Progenitor cell of endocrine pancreas (in vitro differentiated cells): Measurements from ENCODE around the gene PEX14. TPM values are rescaled to one million over a fixed set of nuclear protein-coding genes. Genes with fewer than 3 reads are reported as not detected.

Experiments
- DNase-seq: peaks from one replicate; pipeline ENCODE4 v3.0.0; 2021; ENCODE audit warnings: low spot score; ENCODE audit not compliant: unreplicated experiment
- H3K27ac Mint-ChIP-seq: 2 replicates; pipeline ENCODE4 v1.8.0; 2021; ENCODE audit warnings: mild to moderate bottlenecking, moderate library complexity, mixed read lengths
- H3K27me3 Mint-ChIP-seq: 2 replicates; pipeline ENCODE4 v1.8.0; 2021; ENCODE audit warnings: mixed read lengths
- H3K36me3 Mint-ChIP-seq: 2 replicates; pipeline ENCODE4 v1.8.0; 2022; ENCODE audit warnings: mixed read lengths; ENCODE audit not compliant: insufficient read depth
- H3K4me1 Mint-ChIP-seq: 2 replicates; pipeline ENCODE4 v1.8.0; 2021; ENCODE audit warnings: low read depth, mixed read lengths
- H3K4me3 Mint-ChIP-seq: 2 replicates; pipeline ENCODE4 v1.8.0; 2021; ENCODE audit warnings: low read depth, mild to moderate bottlenecking, moderate library complexity, mixed read lengths
- H3K9me3 Mint-ChIP-seq: 2 replicates; pipeline ENCODE4 v1.8.0; 2021; ENCODE audit warnings: low read depth, mixed read lengths
- total RNA-seq: library from RNA; stranded (reverse); gene quantifications from 2 replicates; pipeline ENCODE4 v1.2.1, GENCODE V29; 2021
- TF ChIP-seq, protein P1 (sequence below): fragments of 200-600 bp; sonication (generic); IDR thresholded peaks from one replicate; pipeline ENCODE4 v1.5.0; 2021; ENCODE audit warnings: antibody characterized with exemption, mild to moderate bottlenecking; ENCODE audit not compliant: unreplicated experiment

Gene PEX14
- total RNA-seq, 1 donor from 2014 or later: 27.8 TPM

DNA sequence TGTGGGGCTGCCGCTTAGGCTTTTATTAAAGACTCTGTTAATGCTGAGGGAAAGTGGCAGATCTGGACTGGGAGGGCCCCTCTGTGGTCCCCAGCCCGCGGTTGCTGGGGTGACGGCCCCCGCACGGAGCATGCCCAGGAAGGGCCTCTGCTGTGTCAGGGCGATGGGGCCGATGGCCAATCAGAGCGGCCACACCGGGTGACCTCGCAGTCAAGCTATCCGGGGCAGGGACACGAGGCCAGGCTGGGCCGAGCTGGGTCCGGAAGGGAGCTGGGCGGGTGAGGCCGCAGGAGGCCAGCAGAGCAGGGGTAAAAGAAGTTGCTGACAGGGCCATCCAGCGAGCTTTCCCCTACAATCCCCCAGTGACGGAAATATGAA, 176.6 kb downstream of the PEX14 start:
- no peaks in the 10 kb centered on the region for H3K27me3 Mint-ChIP-seq
- no peak overlapping the region for H3K27ac Mint-ChIP-seq
- H3K36me3 Mint-ChIP-seq: peaks cover 6% of the 10 kb centered on the region
- no peak for DNase-seq
- no peaks in the 10 kb centered on the region for H3K4me1 Mint-ChIP-seq
- TF ChIP-seq, protein P1, sequence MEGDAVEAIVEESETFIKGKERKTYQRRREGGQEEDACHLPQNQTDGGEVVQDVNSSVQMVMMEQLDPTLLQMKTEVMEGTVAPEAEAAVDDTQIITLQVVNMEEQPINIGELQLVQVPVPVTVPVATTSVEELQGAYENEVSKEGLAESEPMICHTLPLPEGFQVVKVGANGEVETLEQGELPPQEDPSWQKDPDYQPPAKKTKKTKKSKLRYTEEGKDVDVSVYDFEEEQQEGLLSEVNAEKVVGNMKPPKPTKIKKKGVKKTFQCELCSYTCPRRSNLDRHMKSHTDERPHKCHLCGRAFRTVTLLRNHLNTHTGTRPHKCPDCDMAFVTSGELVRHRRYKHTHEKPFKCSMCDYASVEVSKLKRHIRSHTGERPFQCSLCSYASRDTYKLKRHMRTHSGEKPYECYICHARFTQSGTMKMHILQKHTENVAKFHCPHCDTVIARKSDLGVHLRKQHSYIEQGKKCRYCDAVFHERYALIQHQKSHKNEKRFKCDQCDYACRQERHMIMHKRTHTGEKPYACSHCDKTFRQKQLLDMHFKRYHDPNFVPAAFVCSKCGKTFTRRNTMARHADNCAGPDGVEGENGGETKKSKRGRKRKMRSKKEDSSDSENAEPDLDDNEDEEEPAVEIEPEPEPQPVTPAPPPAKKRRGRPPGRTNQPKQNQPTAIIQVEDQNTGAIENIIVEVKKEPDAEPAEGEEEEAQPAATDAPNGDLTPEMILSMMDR: no peak
- no peaks in the 10 kb centered on the region for H3K9me3 Mint-ChIP-seq
- H3K4me3 Mint-ChIP-seq: no peak overlapping the region

DNA sequence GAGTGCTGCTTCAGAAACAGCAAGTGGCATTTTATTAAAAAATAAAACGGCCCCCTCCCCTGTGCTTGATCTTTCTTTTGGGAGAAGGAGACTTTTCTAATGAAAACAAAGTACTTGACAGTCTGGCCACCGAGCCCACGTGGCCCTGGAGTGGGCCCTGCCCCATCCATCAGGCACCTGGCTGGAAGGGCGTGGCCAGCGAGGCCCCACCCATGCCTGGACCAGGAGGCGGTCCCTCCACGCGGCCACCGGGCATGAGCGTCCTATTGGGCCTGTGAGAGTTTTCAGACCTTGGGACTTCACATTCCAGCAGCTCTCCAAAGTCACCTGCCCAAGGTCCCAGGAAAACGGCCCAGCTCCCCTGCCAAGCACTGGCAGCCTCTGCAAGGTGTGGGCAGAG, 177.0 kb downstream of the PEX14 start:
- Mint-ChIP-seq H3K4me3 (no peak overlapping the region), H3K36me3 (peaks cover 6% of the 10 kb centered on the region), H3K9me3 (no peaks in the 10 kb centered on the region), H3K27me3 (no peaks in the 10 kb centered on the region), H3K27ac (no peak overlapping the region), H3K4me1 (no peaks in the 10 kb centered on the region)
- DNase-seq: no peak
- TF ChIP-seq, protein P1: no peak

GRCh38 chr1:10652626-10653025, 177.9 kb downstream of the PEX14 start:
- Mint-ChIP-seq H3K27ac (no peak overlapping the region), H3K27me3 (no peaks in the 10 kb centered on the region), H3K9me3 (no peaks in the 10 kb centered on the region), H3K4me3 (no peak overlapping the region), H3K36me3 (peaks cover 6% of the 10 kb centered on the region), H3K4me1 (no peaks in the 10 kb centered on the region)
- TF ChIP-seq, protein P1: no peak
- DNase-seq: no peak

DNA sequence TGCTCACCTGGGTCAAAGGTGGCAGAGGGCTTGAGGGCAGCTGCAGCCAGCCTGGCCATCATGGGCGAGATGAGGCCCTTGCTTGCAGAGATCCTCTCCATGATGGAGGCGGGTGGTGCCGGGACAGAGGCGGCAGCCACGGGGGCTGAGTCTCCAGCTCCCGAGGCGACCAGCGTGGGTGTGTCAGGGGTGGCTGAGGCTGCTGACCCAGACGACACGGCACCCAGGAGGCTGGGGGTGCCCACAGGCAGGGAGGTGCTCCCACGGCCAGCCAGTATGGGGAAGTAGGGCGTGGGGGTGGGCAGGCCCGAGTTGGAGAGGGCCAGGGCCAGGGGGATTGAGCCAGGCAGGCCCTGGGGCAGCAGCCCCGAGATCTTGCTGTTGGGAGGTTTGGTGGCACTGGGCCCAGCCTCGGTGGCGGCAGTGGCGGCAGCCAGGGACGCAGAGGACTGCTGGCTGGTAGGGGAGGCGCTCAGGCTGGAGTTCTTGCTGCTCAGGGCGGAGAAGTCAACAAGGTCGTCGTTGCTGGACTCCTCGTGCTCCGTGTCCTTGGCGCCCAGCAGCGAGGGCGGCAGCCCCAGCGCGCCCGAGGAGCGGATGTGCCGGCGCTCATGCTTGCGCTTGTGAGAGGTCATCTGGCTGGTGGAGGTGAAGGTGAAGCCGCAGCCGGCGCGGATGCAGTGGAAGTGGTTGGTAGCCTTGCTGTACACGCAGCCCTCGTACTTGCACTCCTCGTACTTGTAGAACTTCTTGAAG, 178.8 kb downstream of the PEX14 start:
- DNase-seq: no peak
- TF ChIP-seq, protein P1: no peak
- Mint-ChIP-seq H3K4me1 (no peaks in the 10 kb centered on the region), H3K9me3 (no peaks in the 10 kb centered on the region), H3K4me3 (no peak overlapping the region), H3K27ac (peak overlapping the region; percentile 47), H3K36me3 (peaks cover 5% of the 10 kb centered on the region), H3K27me3 (no peaks in the 10 kb centered on the region)

- Mint-ChIP-seq H3K4me1 (no peaks in the 10 kb centered on the region), H3K27ac (no peak overlapping the region)
These were observed 180.3 kb downstream of the PEX14 start for GRCh38 chr1:10655002-10655401.

More at GRCh38 chr1:10655002-10655401, 180.3 kb downstream of the PEX14 start:
- no peak overlapping the region for H3K4me3 Mint-ChIP-seq
- no peaks in the 10 kb centered on the region for H3K27me3 Mint-ChIP-seq
- TF ChIP-seq, protein P1: no peak
- H3K36me3 Mint-ChIP-seq: peaks cover 6% of the 10 kb centered on the region
- DNase-seq: no peak
- H3K9me3 Mint-ChIP-seq: no peaks in the 10 kb centered on the region
